Body of pancreas (tissue), 4 donors: Measurements from ENCODE around the gene CELSR1. TPM values are rescaled to one million over a fixed set of nuclear protein-coding genes. Genes with fewer than 3 reads are reported as not detected.

Experiments
- ATAC-seq: fragments of 150-250 bp; one replicate; pipeline ENCODE4 v1.9.1; 2016
- DNase-seq, 4 donors: peaks; one replicate each; pipeline ENCODE4 v3.0.0-alpha.2; 2019
- H3K27ac ChIP-seq, 4 donors: fragments of 200-600 bp; sonication (generic); 1 replicate in 3 of 4; 2 replicates in 1 of 4; pipeline versions ENCODE4 v1.5.1 to v1.6.1; 2016 to 2019; ENCODE audit warnings: mild to moderate bottlenecking in 1 of 4, mixed read lengths in 1 of 4, moderate library complexity in 1 of 4
- H3K27me3 ChIP-seq, 2 donors: fragments of 200-600 bp; sonication (generic); one replicate each; pipeline ENCODE4 v1.6.0; 2016; ENCODE audit warnings: mild to moderate bottlenecking in 1 of 2
- H3K36me3 ChIP-seq, 2 donors: fragments of 200-600 bp; sonication (generic); replicated peaks in 1 of 2; 2 replicates each; pipeline ENCODE4 v1.5.1; 2016; ENCODE audit warnings: low read depth in 2 of 2; ENCODE audit not compliant: insufficient read depth in 1 of 2
- H3K4me1 ChIP-seq: fragments of 200-600 bp; sonication (generic); one replicate; pipeline ENCODE4 v1.6.0; 2016
- H3K4me3 ChIP-seq, 2 donors: fragments of 200-600 bp; sonication (generic); 1 replicate in 1 of 2; 2 replicates in 1 of 2; pipeline ENCODE4 v1.5.1; 2016 to 2019
- H3K9me3 ChIP-seq, 3 donors: fragments of 200-600 bp; sonication (generic); 1 replicate in 2 of 3; 2 replicates in 1 of 3; pipeline ENCODE4 v1.5.1; 2016
- POLR2A ChIP-seq, 3 donors: fragments of 450-650 bp; IDR thresholded peaks; one replicate each; pipeline ENCODE4 v1.6.1; 2016; ENCODE audit warnings: antibody characterized with exemption in 3 of 3, mild to moderate bottlenecking in 2 of 3
- WGBS, 2 donors: methylation state at CpG; one replicate each; pipeline ENCODE4 v1.1.5; 2017; 5-methylcytosine and 5-hydroxymethylcytosine counted together
- intact Hi-C: fragments of 100-400 bp; cut with DNase I; formaldehyde crosslinking; loops from one replicate; pipeline ENCODE4 v1.15.1; 2023
- total RNA-seq, 2 donors: library from RNA; depleted of rRNA; stranded (reverse); fragments of >200 nt; gene quantifications; one replicate each; pipeline ENCODE4 v1.1.0, GENCODE V29; 2016
- TF ChIP-seq, protein P1 (sequence below), 7 experiments: fragments of 450-650 bp in 4 of 7; fragments of 200-600 bp in 3 of 7; sonication (generic) in 3 of 7; IDR thresholded peaks; one replicate each; pipeline ENCODE4 v1.5.1; 2016 to 2019; ENCODE audit warnings: antibody characterized with exemption in 7 of 7

The CELSR1 gene
- total RNA-seq, 2 donors from 2014 or later: 0.66 to 3.6 TPM

DNA sequence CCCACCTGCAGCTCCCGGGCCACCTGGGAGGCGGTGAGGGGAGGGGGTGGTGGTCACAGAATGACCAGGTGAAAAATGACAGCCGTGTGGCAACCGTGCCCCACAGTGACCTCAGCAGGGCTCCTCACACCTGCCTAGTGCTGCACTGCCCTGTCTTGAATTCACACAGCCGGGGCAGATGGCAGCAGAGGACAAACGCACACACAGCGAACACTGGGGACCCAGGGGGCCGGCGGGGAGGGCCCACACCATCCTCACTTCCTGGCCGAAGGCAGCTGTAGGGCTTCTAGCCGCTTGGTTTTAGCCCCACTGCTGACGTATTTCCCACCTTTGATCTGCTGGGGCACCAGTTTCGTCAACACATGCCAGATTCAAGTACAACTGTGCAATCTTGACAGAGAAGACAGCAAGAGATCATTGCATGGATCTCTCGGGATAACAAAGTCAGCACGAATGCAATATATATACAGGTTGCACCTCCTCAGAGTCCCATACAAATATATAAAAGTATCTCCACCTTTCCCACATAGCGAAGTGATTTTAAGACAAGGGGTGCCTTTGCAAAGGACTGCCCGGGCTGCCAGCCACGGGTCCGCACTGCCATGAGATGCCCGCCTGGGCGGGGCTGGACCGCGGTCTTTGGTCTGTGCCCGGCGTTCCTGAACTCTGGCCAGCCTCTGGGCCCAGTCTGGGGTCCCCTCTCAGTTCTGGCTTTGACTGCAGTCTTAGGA, 175.1 kb downstream of the CELSR1 start:
- Histone ChIP-seq H3K9me3 (no peaks in the 10 kb centered on the region), H3K36me3 (no peaks in the 10 kb centered on the region), H3K4me3 (no peak overlapping the region), H3K27me3 (no peaks in the 10 kb centered on the region), H3K4me1 (peaks cover 13% of the 10 kb centered on the region), H3K27ac (peak overlapping the region in 2 of 4 donors; percentile 13 to 27)
- TF ChIP-seq, protein P1, sequence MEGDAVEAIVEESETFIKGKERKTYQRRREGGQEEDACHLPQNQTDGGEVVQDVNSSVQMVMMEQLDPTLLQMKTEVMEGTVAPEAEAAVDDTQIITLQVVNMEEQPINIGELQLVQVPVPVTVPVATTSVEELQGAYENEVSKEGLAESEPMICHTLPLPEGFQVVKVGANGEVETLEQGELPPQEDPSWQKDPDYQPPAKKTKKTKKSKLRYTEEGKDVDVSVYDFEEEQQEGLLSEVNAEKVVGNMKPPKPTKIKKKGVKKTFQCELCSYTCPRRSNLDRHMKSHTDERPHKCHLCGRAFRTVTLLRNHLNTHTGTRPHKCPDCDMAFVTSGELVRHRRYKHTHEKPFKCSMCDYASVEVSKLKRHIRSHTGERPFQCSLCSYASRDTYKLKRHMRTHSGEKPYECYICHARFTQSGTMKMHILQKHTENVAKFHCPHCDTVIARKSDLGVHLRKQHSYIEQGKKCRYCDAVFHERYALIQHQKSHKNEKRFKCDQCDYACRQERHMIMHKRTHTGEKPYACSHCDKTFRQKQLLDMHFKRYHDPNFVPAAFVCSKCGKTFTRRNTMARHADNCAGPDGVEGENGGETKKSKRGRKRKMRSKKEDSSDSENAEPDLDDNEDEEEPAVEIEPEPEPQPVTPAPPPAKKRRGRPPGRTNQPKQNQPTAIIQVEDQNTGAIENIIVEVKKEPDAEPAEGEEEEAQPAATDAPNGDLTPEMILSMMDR (IDR thresholded peaks at IDR 0.05): no peak
- no peak for TF ChIP-seq POLR2A (IDR thresholded peaks at IDR 0.05)
- peak in 2 of 4 donors; percentile 30 to 50 for DNase-seq
- peak; percentile 49 for ATAC-seq
- whole genome bisulfite sequencing, 2 donors: 26 to 59% methylated on average over 12 to 25 of the region's 25 CpGs
- intact Hi-C loops: no loop called here

DNA sequence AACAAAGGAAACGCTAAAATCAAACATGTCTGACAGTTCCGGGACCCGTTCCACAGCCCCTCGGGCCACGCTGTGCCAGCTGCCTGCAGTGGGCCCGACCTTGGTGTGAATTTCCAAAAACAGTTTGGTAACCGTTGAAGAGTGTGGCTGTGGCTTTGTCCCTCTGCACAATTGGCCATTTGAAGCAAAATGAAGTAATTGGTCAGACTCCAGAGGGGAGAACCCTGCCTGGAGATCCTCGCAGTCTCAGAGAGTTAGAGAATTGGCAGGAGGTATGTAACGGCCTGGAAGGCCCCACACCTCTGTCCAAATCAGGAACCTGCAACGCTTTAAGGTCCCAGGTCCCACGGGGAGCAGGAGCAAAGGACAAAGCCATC, 175.6 kb downstream of the CELSR1 start:
- TF ChIP-seq, protein P1 (IDR thresholded peaks at IDR 0.05): no peak
- no peak for TF ChIP-seq POLR2A (IDR thresholded peaks at IDR 0.05)
- no peaks in the 10 kb centered on the region for H3K9me3 ChIP-seq
- peak overlapping the region in 2 of 4 donors; percentile 13 to 27 for H3K27ac ChIP-seq
- peaks cover 13% of the 10 kb centered on the region for H3K4me1 ChIP-seq
- DNase-seq (no peak), ATAC-seq (no peak)
- H3K36me3 ChIP-seq: peaks cover 0 to under 1% of the 10 kb centered on the region in 2 donors
- no peaks in the 10 kb centered on the region for H3K27me3 ChIP-seq
- H3K4me3 ChIP-seq: no peak overlapping the region
- intact Hi-C loops: no loop called here
- 30 to 43% methylated on average over 11 of the region's 11 CpGs for WGBS, 2 donors

DNA sequence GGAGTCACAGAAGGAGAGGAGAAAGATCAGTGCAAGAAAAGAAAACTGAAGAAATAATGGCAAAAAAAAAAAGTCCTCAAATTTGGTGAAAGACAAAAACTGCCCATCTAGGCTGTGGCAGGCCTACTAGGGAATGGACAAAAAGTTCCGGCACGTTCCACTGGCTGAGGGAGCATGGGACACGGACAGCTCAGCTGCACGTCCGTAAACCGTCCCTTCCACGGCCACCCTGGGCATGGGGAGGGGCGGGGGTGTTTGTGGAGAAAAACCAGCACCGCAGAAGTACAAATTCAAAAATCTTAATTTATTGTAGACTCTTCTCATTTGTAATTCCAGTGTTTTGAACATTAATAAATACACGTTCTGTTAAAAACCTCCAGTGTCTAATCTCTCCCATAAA, 176.5 kb downstream of the CELSR1 start:
- no peaks in the 10 kb centered on the region for H3K9me3 ChIP-seq
- H3K4me3 ChIP-seq: no peak overlapping the region
- TF ChIP-seq POLR2A (IDR thresholded peaks at IDR 0.05): no peak
- TF ChIP-seq, protein P1 (IDR thresholded peaks at IDR 0.05): no peak
- H3K36me3 ChIP-seq: peaks cover 0 to 4% of the 10 kb centered on the region in 2 donors
- no peak overlapping the region for H3K27ac ChIP-seq
- DNase-seq (peak in 1 of 4 donors; percentile 5), ATAC-seq (no peak)
- intact Hi-C loops: no loop called here
- H3K27me3 ChIP-seq: no peaks in the 10 kb centered on the region
- H3K4me1 ChIP-seq: peaks cover 13% of the 10 kb centered on the region
- WGBS, 2 donors: 92% methylated on average over 10 of the region's 10 CpGs

DNA sequence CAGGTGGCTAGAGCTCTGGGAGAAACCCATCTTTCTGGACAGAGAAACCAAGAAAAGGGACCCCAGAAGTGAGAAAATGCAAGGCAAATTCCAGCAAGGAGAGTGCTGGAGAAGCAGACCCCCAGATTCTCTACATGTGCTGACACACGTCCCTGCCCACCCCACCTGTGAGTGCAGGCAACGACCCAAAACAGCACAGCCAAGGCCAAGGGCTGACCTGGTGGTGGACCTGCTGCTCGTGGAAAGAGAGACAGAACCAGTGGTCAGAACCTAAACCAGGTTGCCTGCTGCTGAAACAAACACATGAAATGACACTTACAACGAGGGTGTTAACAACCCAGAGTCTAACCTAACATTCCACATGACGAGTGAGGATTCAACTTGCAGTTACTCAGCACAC, 177.3 kb downstream of the CELSR1 start:
- ATAC-seq: no peak
- Histone ChIP-seq H3K36me3 (peaks cover 0 to 4% of the 10 kb centered on the region in 2 donors), H3K4me1 (peaks cover 14% of the 10 kb centered on the region), H3K27ac (no peak overlapping the region), H3K27me3 (no peaks in the 10 kb centered on the region), H3K4me3 (no peak overlapping the region), H3K9me3 (no peaks in the 10 kb centered on the region)
- 73 to 76% methylated on average over 5 of the region's 5 CpGs for WGBS, 2 donors
- peak in 1 of 4 donors; percentile 4 for DNase-seq
- intact Hi-C loops: no loop called here
- TF ChIP-seq, protein P1 (IDR thresholded peaks at IDR 0.05): no peak
- no peak for TF ChIP-seq POLR2A (IDR thresholded peaks at IDR 0.05)

DNA sequence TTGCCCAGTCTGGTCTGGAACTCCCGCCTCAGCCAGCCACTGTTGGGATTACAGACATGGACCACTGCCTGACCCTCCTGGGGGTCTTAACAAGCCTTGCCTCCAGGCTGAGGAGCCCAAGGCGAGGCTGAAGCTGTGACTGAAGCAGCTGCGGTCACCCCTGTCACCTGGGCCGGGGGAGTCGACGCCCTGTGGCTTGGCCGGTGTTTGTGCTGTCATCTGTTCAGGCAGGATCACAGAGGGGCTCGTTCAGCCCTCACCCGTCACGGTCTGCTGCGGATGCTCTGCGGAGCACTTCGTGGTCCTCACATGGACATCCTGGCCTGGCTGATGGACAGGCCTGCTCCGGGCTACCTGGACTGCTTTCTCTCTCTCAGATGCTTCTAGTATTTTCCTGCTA, 178.1 kb downstream of the CELSR1 start:
- Histone ChIP-seq H3K9me3 (no peaks in the 10 kb centered on the region), H3K4me3 (no peak overlapping the region), H3K36me3 (peaks cover 0 to 4% of the 10 kb centered on the region in 2 donors), H3K27ac (no peak overlapping the region), H3K4me1 (peaks cover 21% of the 10 kb centered on the region), H3K27me3 (no peaks in the 10 kb centered on the region)
- intact Hi-C loops: loop anchor here (5.0 kb wide), 1 partner anchor 33 kb away; no protein-coding TSS in a partner anchor
- TF ChIP-seq POLR2A (IDR thresholded peaks at IDR 0.05): no peak
- TF ChIP-seq, protein P1 (IDR thresholded peaks at IDR 0.05): no peak
- WGBS, 2 donors: 89 to 100% methylated on average over 2 to 14 of the region's 14 CpGs
- DNase-seq (peak in 1 of 4 donors; percentile 3), ATAC-seq (no peak)
